Panc1 (cell line): ENCODE results near the gene ZFP69. TPM values are rescaled to one million over a fixed set of nuclear protein-coding genes. Genes with fewer than 3 reads are reported as not detected.

Experiments
- ATAC-seq: fragments of 200-7000 bp; cut with Tn5 transposase; 2 replicates; pipeline ENCODE4 v1.9.1; 2020; ENCODE audit warnings: mild to moderate bottlenecking, moderate library complexity
- BruUV-seq: library from RNA; stranded (reverse); fragments of 400-500 nt; replicated peaks from 2 replicates; lab custom pipeline; 2021; lab: Mats Ljungman, UMichigan
- CTCF ChIA-PET: fragments of 300-600 bp; sonication (Branson Sonifier 250); formaldehyde crosslinking; loops from one replicate; lab custom pipeline; 2022; ENCODE audit warnings: antibody characterized with exemption; lab: Charles Lee
- POLR2A ChIA-PET: fragments of 300-600 bp; sonication (Branson Sonifier 250); formaldehyde crosslinking; loops from one replicate; lab custom pipeline; 2022; ENCODE audit warnings: antibody characterized with exemption; lab: Charles Lee
- DNase-seq: peaks from one replicate; pipeline ENCODE4 v3.0.0-alpha.2; 2010; ENCODE audit warnings: low read depth, low spot score
- H3K27ac ChIP-seq: 2 replicates; pipeline ENCODE4 v1.5.1; 2011; ENCODE audit warnings: mild to moderate bottlenecking, low read length, inconsistent platforms
- H3K27me3 ChIP-seq: fragments of 200-500 bp; sonication (Bioruptor generic); 2 replicates; pipeline ENCODE4 v1.6.0; 2014; ENCODE audit warnings: low read length, inconsistent platforms; ENCODE audit not compliant: control insufficient read depth, insufficient read depth
- H3K36me3 ChIP-seq: fragments of 200-500 bp; sonication (Bioruptor generic); 2 replicates; pipeline ENCODE4 v1.5.1; 2014; ENCODE audit warnings: inconsistent platforms, mild to moderate bottlenecking, low read length, moderate library complexity; ENCODE audit not compliant: control insufficient read depth, insufficient read depth
- H3K4me1 ChIP-seq: 2 replicates; pipeline ENCODE4 v1.5.1; 2011; ENCODE audit warnings: inconsistent platforms, mild to moderate bottlenecking, low read length, moderate library complexity; ENCODE audit not compliant: control insufficient read depth, insufficient read depth
- H3K4me3 ChIP-seq, 2 experiments: 2 replicates each; pipeline ENCODE4 v1.5.1; 2011 to 2012; ENCODE audit warnings: low read depth in 2 of 2, low read length in 2 of 2, mild to moderate bottlenecking in 2 of 2, inconsistent platforms in 1 of 2, moderate library complexity in 1 of 2
- H3K9me3 ChIP-seq: fragments of 200-500 bp; sonication (Bioruptor generic); 2 replicates; pipeline ENCODE4 v1.5.1; 2014; ENCODE audit warnings: low read depth, mild to moderate bottlenecking, inconsistent platforms, low read length, moderate library complexity; ENCODE audit not compliant: control insufficient read depth, insufficient read depth
- CTCF ChIP-seq: fragments of 450-650 bp; IDR thresholded peaks from 2 replicates; pipeline ENCODE4 v1.5.1; 2017; ENCODE audit warnings: mild to moderate bottlenecking
- POLR2AphosphoS5 ChIP-seq: IDR thresholded peaks from 2 replicates; pipeline ENCODE4 v1.6.1; 2012; ENCODE audit warnings: mild to moderate bottlenecking, low read depth, low read length, moderate library complexity
- REST ChIP-seq, 2 experiments: IDR thresholded peaks; 2 replicates each; pipeline ENCODE4 v1.6.1; 2011 to 2012; ENCODE audit warnings: low read depth in 2 of 2, control low read depth in 1 of 2, low read length in 1 of 2, mild to moderate bottlenecking in 1 of 2, moderate library complexity in 1 of 2; ENCODE audit not compliant: insufficient read depth in 1 of 2
- SIN3A ChIP-seq: IDR thresholded peaks from 2 replicates; pipeline ENCODE4 v1.6.1; 2012; ENCODE audit warnings: low read depth, mild to moderate bottlenecking, low read length, moderate library complexity, borderline replicate concordance; ENCODE audit not compliant: insufficient read depth
- TCF7L2 ChIP-seq: IDR thresholded peaks from 2 replicates; pipeline ENCODE4 v1.6.1; 2011; ENCODE audit warnings: mild to moderate bottlenecking, low read depth, low read length, inconsistent platforms
- in situ Hi-C: cut with HindIII; loops from 2 replicates; pipeline ENCODE4 v1.10.0; 2016; ENCODE audit warnings: low sequenced_read_pairs, low pct_unique_long_range_greater_than_20kb
- intact Hi-C: fragments of 100-400 bp; cut with micrococcal nuclease; formaldehyde crosslinking; loops from one replicate; pipeline ENCODE4 v1.10.0; 2022; ENCODE audit not compliant: unreplicated experiment
- total RNA-seq: library from RNA; stranded (reverse); gene quantifications from one replicate; pipeline ENCODE4 v1.2.1, GENCODE V29; 2021; ENCODE audit not compliant: unreplicated experiment

Gene ZFP69
- total RNA-seq, 1 experiment from 2014 or later = 6.4 TPM

GRCh38 chr1:40507973-40508372, 30.9 kb downstream of the ZFP69 start:
- TSS peak; percentile 87 for BruUV-seq
- TF ChIP-seq SIN3A (no peak), TCF7L2 (no peak), POLR2AphosphoS5 (no peak), REST (IDR thresholded peaks at IDR 0.05; ENCODE audit: insufficient read depth in 1 of 2, low read depth in 2 of 2, low read length in 1 of 2) (no peak), CTCF (no peak)
- H3K9me3 ChIP-seq = peaks cover 44% of the 10 kb centered on the region
- no peaks in the 10 kb centered on the region for H3K4me1 ChIP-seq
- no peaks in the 10 kb centered on the region for H3K36me3 ChIP-seq
- H3K27me3 ChIP-seq = no peaks in the 10 kb centered on the region
- no peak for DNase-seq
- H3K27ac ChIP-seq = peak overlapping the region; percentile 94
- H3K4me3 ChIP-seq = peak overlapping the region; percentile 75 to 78
- POLR2A ChIA-PET = no interaction called here
- CTCF ChIA-PET = no interaction called here
- no peak for ATAC-seq
- in situ Hi-C loops (no loop called here), intact Hi-C loops (no loop called here)

- Histone ChIP-seq H3K27me3 (no peaks in the 10 kb centered on the region), H3K27ac (peak within 1 kb of the TSS; percentile 94), H3K9me3 (peaks cover 40% of the 10 kb centered on the region), H3K4me3 (peak within 1 kb of the TSS; percentile 75 to 78), H3K36me3 (no peaks in the 10 kb centered on the region), H3K4me1 (no peaks in the 10 kb centered on the region)
- peak; percentile 95 for TF ChIP-seq POLR2AphosphoS5
- 0 out of 2 replicates have a peak, but pooled peaks have one; percentile 39 for TF ChIP-seq SIN3A
- TF ChIP-seq CTCF = no peak
- intact Hi-C loops = no loop called here
- in situ Hi-C loops = no loop called here
- ChIA-PET CTCF (no interaction called here), POLR2A (interaction anchor here (0.5 kb wide), 1 partner anchor 84 kb away, joined by 6 read pairs; no protein-coding TSS in a partner anchor)
- ATAC-seq = peak; percentile 99
- no peak for DNase-seq
- no TSS peak for BruUV-seq
These were observed 31.6 kb downstream of the ZFP69 start, which contains the start of gene EXO5 for GRCh38 chr1:40508375-40509341. TSS of gene EXO5 (plus strand) at chr1:40508767. CDS start at chr1:40514545, 5,778 bp downstream.
